ENCODE data around the gene RPL3. TPM values are rescaled to one million over a fixed set of nuclear protein-coding genes. Genes with fewer than 3 reads are reported as not detected.

The RPL3 gene
- total and polyA plus RNA-seq, 3 experiments from 2014 or later: 2,574 to 3,654 (median 2,607) TPM

DNA sequence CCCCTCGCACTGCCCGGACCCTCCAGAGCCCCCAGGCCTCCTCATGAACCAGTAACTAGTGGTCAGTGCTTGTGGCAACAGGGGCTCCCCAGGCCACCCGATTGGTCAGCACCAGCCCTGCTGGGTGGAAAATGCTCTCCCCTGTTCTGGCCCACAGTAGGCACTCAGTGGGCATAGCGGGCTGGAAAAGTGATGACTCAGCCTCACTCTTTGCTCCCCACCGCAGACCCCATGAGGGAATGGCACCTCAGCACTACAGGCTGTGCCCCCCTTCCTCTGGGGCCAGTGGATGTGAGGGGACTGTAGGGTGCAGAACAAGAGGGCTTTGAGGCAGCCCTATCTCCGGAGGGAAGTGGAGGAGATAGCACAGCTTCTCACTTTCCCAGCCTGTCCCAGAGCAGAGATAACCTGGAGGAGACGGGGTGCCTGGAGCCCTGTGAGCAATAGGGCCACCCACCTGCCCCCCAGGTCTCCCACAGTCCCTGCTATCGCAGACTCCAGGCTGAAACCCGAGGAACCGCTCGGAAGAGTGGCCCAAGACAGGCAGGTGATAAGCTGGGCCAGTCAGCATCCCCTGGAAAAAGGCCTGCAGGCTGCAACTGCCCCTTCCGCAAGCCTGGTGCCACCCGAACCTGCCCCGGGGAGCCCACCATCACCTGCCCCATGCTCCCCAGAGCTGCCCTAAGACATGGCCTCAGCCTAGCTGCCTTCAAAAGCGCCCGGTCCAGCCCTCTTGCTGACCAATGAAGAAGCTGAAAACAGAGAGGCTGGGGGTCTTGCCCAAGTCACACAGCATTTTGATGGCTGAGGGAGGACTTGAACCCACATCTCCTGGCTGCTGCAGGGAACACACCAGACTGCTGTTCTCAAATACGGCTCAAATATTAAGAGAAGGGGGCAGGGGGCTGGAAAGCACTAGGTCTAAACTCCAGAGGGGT lies 45.2 kb downstream of the RPL3 start:
- H3K27ac ChIP-seq (ENCODE audit: low read depth, low read length): no peak overlapping the region
- DNase-seq: no peak
- H3K9me3 ChIP-seq (ENCODE audit: low read length): peaks cover 3% of the 10 kb centered on the region
- H3K4me1 ChIP-seq (ENCODE audit: insufficient read depth, low read length): no peaks in the 10 kb centered on the region
- peak overlapping the region in 2 of 8 donors; percentile 29 to 82 for H3K27ac Mint-ChIP-seq
- ChIA-PET POLR2A (no interaction called here), CTCF (no interaction called here)
- H3K4me1 Mint-ChIP-seq: no peaks in the 10 kb centered on the region
- peaks cover 6 to 7% of the 10 kb centered on the region in 2 donors for H3K27me3 Mint-ChIP-seq
- no peaks in the 10 kb centered on the region for H3K36me3 ChIP-seq (ENCODE audit: insufficient read depth, low read length)
- H3K9me3 Mint-ChIP-seq: peaks cover 0 to 4% (median 0%) of the 10 kb centered on the region in 5 donors
- peaks cover 5% of the 10 kb centered on the region for H3K27me3 ChIP-seq (ENCODE audit: insufficient read depth, low read length, poor library complexity, severe bottlenecking)
- H3K4me3 Mint-ChIP-seq: no peak overlapping the region
- H3K4me3 ChIP-seq (ENCODE audit: low read length): no peak overlapping the region
- peaks cover 0 to 6% (median 0%) of the 10 kb centered on the region in 3 donors for H3K36me3 Mint-ChIP-seq

- Mint-ChIP-seq H3K9me3 (no peaks in the 10 kb centered on the region), H3K4me1 (peaks cover 0 to 2% (median 0%) of the 10 kb centered on the region in 3 donors), H3K27me3 (peaks cover 0 to 3% of the 10 kb centered on the region in 2 donors), H3K36me3 (no peaks in the 10 kb centered on the region), H3K4me3 (no peak overlapping the region), H3K27ac (no peak overlapping the region)
- ChIA-PET CTCF (no interaction called here), POLR2A (no interaction called here)
- H3K36me3 ChIP-seq (ENCODE audit: insufficient read depth, low read length): no peaks in the 10 kb centered on the region
- no peak overlapping the region for H3K4me3 ChIP-seq (ENCODE audit: low read length)
- no peaks in the 10 kb centered on the region for H3K9me3 ChIP-seq (ENCODE audit: low read length)
- no peaks in the 10 kb centered on the region for H3K4me1 ChIP-seq (ENCODE audit: insufficient read depth, low read length)
- no peaks in the 10 kb centered on the region for H3K27me3 ChIP-seq (ENCODE audit: insufficient read depth, low read length, poor library complexity, severe bottlenecking)
- DNase-seq: no peak
- H3K27ac ChIP-seq (ENCODE audit: low read depth, low read length): no peak overlapping the region
Measured at GRCh38 chr22:39270792-39271191, 48.6 kb downstream of the RPL3 start.

GRCh38 chr22:39270280-39270679 lies 49.1 kb downstream of the RPL3 start:
- Histone ChIP-seq H3K27me3 (ENCODE audit: insufficient read depth, low read length, poor library complexity, severe bottlenecking) (no peaks in the 10 kb centered on the region), H3K36me3 (ENCODE audit: insufficient read depth, low read length) (no peaks in the 10 kb centered on the region), H3K9me3 (ENCODE audit: low read length) (no peaks in the 10 kb centered on the region), H3K4me3 (ENCODE audit: low read length) (no peak overlapping the region), H3K27ac (ENCODE audit: low read depth, low read length) (no peak overlapping the region), H3K4me1 (ENCODE audit: insufficient read depth, low read length) (no peaks in the 10 kb centered on the region)
- no peak overlapping the region for H3K4me3 Mint-ChIP-seq
- peaks cover 0 to 3% of the 10 kb centered on the region in 2 donors for H3K27me3 Mint-ChIP-seq
- no peak for DNase-seq
- H3K9me3 Mint-ChIP-seq: no peaks in the 10 kb centered on the region
- peaks cover 0 to 2% (median 0%) of the 10 kb centered on the region in 3 donors for H3K4me1 Mint-ChIP-seq
- no peaks in the 10 kb centered on the region for H3K36me3 Mint-ChIP-seq
- ChIA-PET CTCF (interaction anchor here (2.2 kb wide), 1 partner anchor 10 kb away, joined by 4 read pairs; no protein-coding TSS in a partner anchor), POLR2A (no interaction called here)
- H3K27ac Mint-ChIP-seq: no peak overlapping the region

- no peak for DNase-seq
- ChIA-PET POLR2A (interaction anchor here (0.6 kb wide), 1 partner anchor 1133 kb away, joined by 3 read pairs; no protein-coding TSS in a partner anchor), CTCF (interaction anchor here (0.8 to 2.2 kb wide), 3 partner anchors 11 to 54 kb away, joined by 4 to 5 read pairs (median 4); no protein-coding TSS in a partner anchor)
- Mint-ChIP-seq H3K27ac (peak overlapping the region in 2 of 8 donors; percentile 17 to 68), H3K4me3 (no peak overlapping the region), H3K27me3 (peaks cover 0 to 3% of the 10 kb centered on the region in 2 donors), H3K9me3 (no peaks in the 10 kb centered on the region), H3K4me1 (peaks cover 0 to 2% (median 0%) of the 10 kb centered on the region in 3 donors), H3K36me3 (no peaks in the 10 kb centered on the region)
- Histone ChIP-seq H3K27me3 (ENCODE audit: insufficient read depth, low read length, poor library complexity, severe bottlenecking) (no peaks in the 10 kb centered on the region), H3K9me3 (ENCODE audit: low read length) (no peaks in the 10 kb centered on the region), H3K4me1 (ENCODE audit: insufficient read depth, low read length) (no peaks in the 10 kb centered on the region), H3K36me3 (ENCODE audit: insufficient read depth, low read length) (no peaks in the 10 kb centered on the region), H3K27ac (ENCODE audit: low read depth, low read length) (no peak overlapping the region), H3K4me3 (ENCODE audit: low read length) (no peak overlapping the region)
Measured at GRCh38 chr22:39269095-39269790, 50.2 kb downstream of the RPL3 start.

DNA sequence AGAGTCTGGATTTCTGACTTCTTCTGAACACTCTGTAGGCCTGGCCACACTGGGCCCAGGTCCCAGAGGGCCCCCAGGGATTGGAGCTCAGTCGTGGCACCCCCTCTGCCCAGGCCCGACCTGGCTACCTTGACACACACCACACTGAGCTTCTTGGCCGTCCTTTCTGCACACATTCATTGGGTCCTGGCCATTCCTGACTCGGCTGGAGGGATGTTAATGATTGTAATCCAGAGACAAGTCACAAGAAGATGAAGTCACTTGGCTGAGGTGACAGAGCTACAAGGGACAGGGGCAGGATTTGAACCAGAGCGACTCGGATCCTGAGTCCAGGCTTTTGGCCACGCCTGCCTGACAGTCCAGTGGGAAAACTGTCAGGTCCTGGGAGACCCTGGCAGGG lies 50.8 kb downstream of the RPL3 start:
- ChIA-PET POLR2A (no interaction called here), CTCF (interaction anchor here (0.8 to 2.2 kb wide), 3 partner anchors 12 to 53 kb away, joined by 4 to 5 read pairs (median 4); no protein-coding TSS in a partner anchor)
- Mint-ChIP-seq H3K27me3 (no peaks in the 10 kb centered on the region), H3K36me3 (no peaks in the 10 kb centered on the region), H3K4me1 (peaks cover 0 to 2% (median 0%) of the 10 kb centered on the region in 3 donors), H3K4me3 (no peak overlapping the region), H3K27ac (peak overlapping the region in 1 of 8 donors; percentile 68), H3K9me3 (no peaks in the 10 kb centered on the region)
- H3K36me3 ChIP-seq (ENCODE audit: insufficient read depth, low read length): no peaks in the 10 kb centered on the region
- DNase-seq: no peak
- no peaks in the 10 kb centered on the region for H3K9me3 ChIP-seq (ENCODE audit: low read length)
- no peaks in the 10 kb centered on the region for H3K4me1 ChIP-seq (ENCODE audit: insufficient read depth, low read length)
- no peaks in the 10 kb centered on the region for H3K27me3 ChIP-seq (ENCODE audit: insufficient read depth, low read length, poor library complexity, severe bottlenecking)
- H3K4me3 ChIP-seq (ENCODE audit: low read length): no peak overlapping the region
- H3K27ac ChIP-seq (ENCODE audit: low read depth, low read length): no peak overlapping the region

DNA sequence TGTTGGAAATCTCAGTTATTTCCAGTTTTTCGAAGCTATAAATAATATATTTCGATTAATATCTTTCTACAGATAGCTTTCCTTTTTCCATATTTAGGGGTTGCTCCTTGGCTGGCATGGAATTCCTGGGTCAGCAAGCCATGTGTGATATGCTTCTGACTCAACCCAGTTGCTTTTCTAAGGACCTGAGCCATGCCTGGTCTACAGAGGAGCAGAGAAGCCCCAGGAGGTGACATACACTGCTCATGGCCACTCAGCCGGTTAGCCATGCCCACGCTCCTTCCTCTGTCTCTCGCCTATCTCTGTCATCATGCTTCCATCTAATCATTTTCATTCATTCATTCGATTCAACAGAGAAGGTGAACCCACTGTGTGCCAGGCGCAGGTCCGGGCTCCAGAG lies 51.4 kb downstream of the RPL3 start:
- POLR2A ChIA-PET: no interaction called here

GRCh38 chr22:39266398-39267030 lies 52.9 kb downstream of the RPL3 start:
- H3K4me1 ChIP-seq (ENCODE audit: insufficient read depth, low read length): no peaks in the 10 kb centered on the region
- H3K27ac ChIP-seq (ENCODE audit: low read depth, low read length): no peak overlapping the region
- Mint-ChIP-seq H3K36me3 (no peaks in the 10 kb centered on the region), H3K4me3 (peak overlapping the region in 1 of 7 donors; percentile 44), H3K27ac (peak overlapping the region in 1 of 8 donors; percentile 81), H3K4me1 (peaks cover 0 to 2% (median 0%) of the 10 kb centered on the region in 3 donors), H3K9me3 (peaks cover 0 to 6% (median 0%) of the 10 kb centered on the region in 5 donors), H3K27me3 (no peaks in the 10 kb centered on the region)
- no peaks in the 10 kb centered on the region for H3K36me3 ChIP-seq (ENCODE audit: insufficient read depth, low read length)
- H3K27me3 ChIP-seq (ENCODE audit: insufficient read depth, low read length, poor library complexity, severe bottlenecking): no peaks in the 10 kb centered on the region
- H3K4me3 ChIP-seq (ENCODE audit: low read length): no peak overlapping the region
- DNase-seq: no peak
- ChIA-PET CTCF (interaction anchor here (0.9 kb wide), 1 partner anchor 40 kb away, joined by 3 read pairs; no protein-coding TSS in a partner anchor), POLR2A (no interaction called here)
- H3K9me3 ChIP-seq (ENCODE audit: low read length): no peaks in the 10 kb centered on the region

More for the DNA sequence above, 51.4 kb downstream of the RPL3 start:
- no peak overlapping the region for H3K27ac ChIP-seq (ENCODE audit: low read depth, low read length)
- Mint-ChIP-seq H3K36me3 (no peaks in the 10 kb centered on the region), H3K4me1 (peaks cover 0 to 2% (median 0%) of the 10 kb centered on the region in 3 donors), H3K27me3 (no peaks in the 10 kb centered on the region), H3K9me3 (no peaks in the 10 kb centered on the region), H3K27ac (no peak overlapping the region), H3K4me3 (no peak overlapping the region)
- H3K36me3 ChIP-seq (ENCODE audit: insufficient read depth, low read length): no peaks in the 10 kb centered on the region
- H3K27me3 ChIP-seq (ENCODE audit: insufficient read depth, low read length, poor library complexity, severe bottlenecking): no peaks in the 10 kb centered on the region
- no peak overlapping the region for H3K4me3 ChIP-seq (ENCODE audit: low read length)
- no peaks in the 10 kb centered on the region for H3K9me3 ChIP-seq (ENCODE audit: low read length)
- no peak for DNase-seq
- CTCF ChIA-PET: interaction anchor here (2.2 kb wide), 1 partner anchor 39 kb away, joined by 5 read pairs; no protein-coding TSS in a partner anchor
- H3K4me1 ChIP-seq (ENCODE audit: insufficient read depth, low read length): no peaks in the 10 kb centered on the region

Data from CD8-positive, alpha-beta memory T cell (primary cell).